Measurements from ENCODE around the gene ITGA2B.

Gene ITGA2B

DNA sequence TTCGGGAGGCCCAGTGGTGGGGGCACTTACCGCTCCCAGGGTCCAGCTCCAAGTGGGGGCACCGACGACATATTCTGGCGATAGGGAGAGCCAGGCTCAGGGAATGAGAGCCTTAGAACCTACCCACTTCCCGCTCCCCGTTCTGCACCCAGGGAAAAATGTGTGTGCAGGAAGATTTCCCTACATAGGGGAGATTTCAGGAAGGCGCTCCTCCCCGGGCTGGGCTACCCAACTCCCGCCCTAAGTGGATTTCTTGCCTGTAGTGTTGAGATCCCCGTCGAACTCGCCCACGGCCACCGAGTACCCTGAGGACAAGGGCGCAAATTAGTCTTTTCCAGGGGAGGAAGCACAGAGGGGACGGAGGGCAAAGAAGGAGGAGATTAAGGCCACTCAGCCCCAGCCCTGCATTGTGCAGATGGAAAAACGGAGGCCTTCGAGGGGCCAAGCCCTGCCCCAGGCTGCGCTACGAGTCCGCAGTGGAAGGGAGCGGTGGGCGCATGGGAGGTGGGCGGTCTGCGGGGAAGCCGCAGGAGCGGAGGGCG, 5.1 kb downstream of the ITGA2B start:
- no peak for DNase-seq (ENCODE audit: low read depth, low spot score)
- TF ChIP-seq CTCF (IDR thresholded peaks at IDR 0.05; ENCODE audit: low read depth, low read length) = no peak
- no peak overlapping the region for H3K4me3 ChIP-seq (ENCODE audit: low read depth, low read length)
- in situ Hi-C loops (cut with HindIII; ENCODE audit: low sequenced_read_pairs) = no loop called here

GRCh38 chr17:44383861-44384260, 5.6 kb downstream of the ITGA2B start:
- in situ Hi-C loops (cut with HindIII; ENCODE audit: low sequenced_read_pairs) = no loop called here
- H3K4me3 ChIP-seq (ENCODE audit: low read depth, low read length) = no peak overlapping the region
- TF ChIP-seq CTCF (IDR thresholded peaks at IDR 0.05; ENCODE audit: low read depth, low read length) = no peak
- DNase-seq (ENCODE audit: low read depth, low spot score) = no peak

DNA sequence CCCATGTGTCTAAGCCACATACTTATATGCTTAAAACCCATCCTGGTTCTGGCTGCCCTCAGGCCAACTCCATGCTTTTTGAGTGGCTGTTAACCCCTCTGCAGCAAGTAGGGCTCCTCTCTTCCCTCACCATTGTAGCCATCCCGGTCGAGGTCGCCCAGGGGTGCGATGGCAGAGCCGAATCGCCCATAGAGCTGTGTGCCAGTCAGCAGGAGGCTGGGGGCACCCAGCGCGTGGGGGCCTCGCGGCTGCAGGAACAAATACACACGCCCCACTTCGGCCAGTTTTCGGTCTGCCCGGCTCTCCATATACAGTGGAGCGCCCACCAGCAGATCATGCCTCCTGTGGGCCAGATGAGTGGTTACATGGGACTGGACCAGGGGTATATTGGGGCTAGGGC, 6.1 kb downstream of the ITGA2B start:
- no peak for DNase-seq (ENCODE audit: low read depth, low spot score)
- in situ Hi-C loops (cut with HindIII; ENCODE audit: low sequenced_read_pairs) = no loop called here
- no peak overlapping the region for H3K4me3 ChIP-seq (ENCODE audit: low read depth, low read length)
- no peak for TF ChIP-seq CTCF (IDR thresholded peaks at IDR 0.05; ENCODE audit: low read depth, low read length)

DNA sequence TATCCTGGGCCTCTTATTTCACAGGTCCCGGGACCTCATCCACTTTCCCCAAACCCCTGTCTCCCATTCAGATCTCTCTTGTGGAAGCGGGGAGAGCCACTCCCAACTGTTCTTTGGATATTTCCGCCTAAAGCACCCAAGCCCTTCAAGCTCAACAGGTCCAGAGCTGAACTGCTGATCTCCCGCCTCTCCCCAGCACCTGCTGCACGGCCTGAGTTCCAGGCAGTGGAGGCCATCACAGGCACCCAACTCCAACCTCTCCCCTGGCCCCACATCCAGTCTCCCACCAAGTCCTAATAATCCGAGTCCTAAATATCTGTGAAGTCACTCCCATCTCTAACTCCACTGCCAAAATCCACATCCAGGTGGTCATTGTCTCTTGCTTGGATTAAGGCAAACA, 6.5 kb downstream of the ITGA2B start:
- DNase-seq (ENCODE audit: low read depth, low spot score) = no peak
- TF ChIP-seq CTCF (IDR thresholded peaks at IDR 0.05; ENCODE audit: low read depth, low read length) = no peak
- in situ Hi-C loops (cut with HindIII; ENCODE audit: low sequenced_read_pairs) = no loop called here
- no peak overlapping the region for H3K4me3 ChIP-seq (ENCODE audit: low read depth, low read length)

DNA sequence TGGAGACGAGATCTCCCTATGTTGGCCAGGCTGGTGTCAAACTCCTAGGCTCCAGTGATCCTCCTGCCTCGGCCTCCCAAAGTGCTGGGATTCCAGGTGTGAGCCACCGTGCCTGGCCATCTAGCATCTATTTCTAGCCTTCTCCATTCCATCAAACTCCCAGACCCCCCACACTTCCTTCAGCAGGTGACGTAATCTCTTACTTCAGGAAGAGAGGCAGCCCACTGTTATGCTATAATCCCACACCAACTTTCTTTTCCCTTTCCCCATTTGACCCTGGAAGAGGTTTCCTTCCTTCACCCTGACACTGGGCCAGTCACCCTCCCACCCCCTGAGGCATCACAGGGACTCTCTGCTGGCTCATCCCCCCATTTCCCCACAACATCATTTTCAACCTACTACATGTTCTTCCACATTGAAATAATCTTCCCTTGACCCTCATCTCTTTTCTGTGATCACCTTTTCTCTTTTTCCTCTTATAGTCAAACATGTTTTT, 7.6 kb downstream of the ITGA2B start:
- in situ Hi-C loops (cut with HindIII; ENCODE audit: low sequenced_read_pairs) = no loop called here

DNA sequence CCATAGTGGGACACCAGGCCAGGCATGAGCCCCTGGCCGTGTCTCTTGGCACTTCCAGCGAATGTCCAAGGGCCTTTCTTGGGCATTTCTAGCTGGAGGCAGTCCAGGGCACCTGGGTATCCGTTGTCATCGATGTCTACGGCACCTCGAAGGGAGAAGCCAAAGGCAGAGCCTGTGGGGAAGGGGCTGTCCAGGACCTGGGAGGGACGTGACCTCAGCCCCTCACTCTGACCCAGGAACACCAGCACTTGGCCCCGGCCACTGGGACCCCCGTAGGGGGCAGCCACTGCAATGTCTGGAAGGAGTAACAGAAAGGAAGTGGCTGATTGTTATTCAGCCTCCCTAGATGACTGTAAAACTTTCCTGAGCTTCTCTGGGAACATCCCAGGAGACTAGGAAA, 8.7 kb downstream of the ITGA2B start:
- no peak for TF ChIP-seq CTCF (IDR thresholded peaks at IDR 0.05; ENCODE audit: low read depth, low read length)
- H3K4me3 ChIP-seq (ENCODE audit: low read depth, low read length) = no peak overlapping the region
- in situ Hi-C loops (cut with HindIII; ENCODE audit: low sequenced_read_pairs) = no loop called here
- no peak for DNase-seq (ENCODE audit: low read depth, low spot score)

More for the DNA sequence above, 7.6 kb downstream of the ITGA2B start:
- H3K4me3 ChIP-seq (ENCODE audit: low read depth, low read length) = no peak overlapping the region
- DNase-seq (ENCODE audit: low read depth, low spot score) = no peak
- no peak for TF ChIP-seq CTCF (IDR thresholded peaks at IDR 0.05; ENCODE audit: low read depth, low read length)

- H3K4me3 ChIP-seq (ENCODE audit: low read depth, low read length) = no peak overlapping the region
- no peak for DNase-seq (ENCODE audit: low read depth, low spot score)
- in situ Hi-C loops (cut with HindIII; ENCODE audit: low sequenced_read_pairs) = no loop called here
- TF ChIP-seq CTCF (IDR thresholded peaks at IDR 0.05; ENCODE audit: low read depth, low read length) = no peak
Measured at GRCh38 chr17:44379887-44380286, 9.6 kb downstream of the ITGA2B start.
